Hepatic stellate cell (primary cell): Measurements from ENCODE around the gene TTC22.

Source experiments
- DNase-seq: peaks from one replicate; pipeline ENCODE4 v3.0.0; 2011; ENCODE audit warnings: low spot score

TTC22 gene

DNA sequence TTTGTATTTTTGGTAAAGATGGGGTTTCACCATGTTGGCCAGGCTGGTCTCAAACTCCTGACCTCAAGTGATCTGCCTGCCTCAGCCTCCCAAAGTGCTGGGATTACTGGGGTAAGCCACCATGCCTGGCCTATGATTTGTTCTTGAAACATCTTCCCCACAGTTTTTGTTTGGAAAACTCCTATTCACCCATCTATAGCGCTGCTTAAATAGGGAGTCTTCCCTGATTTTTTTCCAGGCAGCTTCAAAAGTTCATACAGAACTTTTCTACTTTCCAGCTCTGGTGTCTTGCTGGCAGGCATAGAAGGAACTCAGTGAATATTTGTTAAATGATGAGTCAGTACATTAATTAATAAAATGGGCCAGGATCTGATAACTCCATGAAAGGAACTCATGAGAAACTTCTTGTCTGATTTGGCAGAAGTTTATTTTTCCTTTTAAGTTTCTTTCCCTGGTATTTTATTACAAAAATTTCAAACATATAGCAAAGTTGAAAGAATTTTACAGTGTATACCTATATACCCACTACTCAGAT, 33.0 kb upstream of the TTC22 start:
- DNase-seq, result no peak

DNA sequence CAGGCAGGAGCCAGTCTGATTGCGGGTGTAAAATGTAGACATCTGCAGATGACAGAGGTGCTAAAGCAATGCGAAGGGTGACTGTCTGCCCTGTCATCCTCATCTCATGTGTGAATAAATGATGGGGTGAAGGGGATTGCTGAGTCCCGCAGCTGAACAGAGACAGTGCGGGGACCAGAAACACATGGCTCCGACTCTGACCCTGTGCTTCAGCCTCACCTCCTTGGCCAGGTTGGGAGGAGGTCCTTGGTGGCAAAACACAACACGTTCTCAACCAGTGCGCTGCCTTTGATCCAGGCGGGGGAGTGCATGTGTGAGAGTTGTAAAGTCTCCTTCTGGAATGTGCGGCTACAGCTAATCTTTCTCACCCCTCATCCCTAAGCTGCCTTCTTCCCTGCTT, 32.0 kb upstream of the TTC22 start:
- no peak for DNase-seq

DNA sequence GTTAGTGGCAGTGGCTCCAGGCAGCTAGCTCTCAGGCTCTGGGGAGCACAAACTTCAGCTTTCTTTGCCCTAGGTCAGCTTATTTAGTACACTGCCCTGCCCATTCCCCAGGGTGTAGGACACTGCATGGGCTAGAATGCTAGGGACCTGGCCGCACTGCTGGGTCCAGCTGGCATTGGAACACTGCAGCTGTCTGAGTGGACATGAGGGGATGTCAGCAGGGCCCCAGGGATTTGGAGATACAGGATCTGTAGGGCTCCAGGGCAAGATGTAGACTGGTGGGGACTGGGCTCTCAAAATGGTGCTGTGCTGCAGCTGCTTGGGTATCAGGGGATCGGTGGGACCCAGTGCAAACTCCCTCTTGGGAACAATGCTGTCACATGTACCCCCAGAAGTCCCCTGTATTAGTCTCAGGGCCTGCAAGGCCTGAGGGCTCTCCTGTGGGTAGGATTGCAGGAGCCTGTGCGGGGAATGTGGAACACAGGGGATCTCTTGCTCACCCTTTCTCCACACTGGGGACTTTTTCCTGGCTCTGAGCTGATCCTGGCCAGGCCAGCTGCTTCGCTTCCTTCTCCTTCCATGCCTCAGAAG, 25.2 kb upstream of the TTC22 start:
- DNase-seq, result no peak

DNA sequence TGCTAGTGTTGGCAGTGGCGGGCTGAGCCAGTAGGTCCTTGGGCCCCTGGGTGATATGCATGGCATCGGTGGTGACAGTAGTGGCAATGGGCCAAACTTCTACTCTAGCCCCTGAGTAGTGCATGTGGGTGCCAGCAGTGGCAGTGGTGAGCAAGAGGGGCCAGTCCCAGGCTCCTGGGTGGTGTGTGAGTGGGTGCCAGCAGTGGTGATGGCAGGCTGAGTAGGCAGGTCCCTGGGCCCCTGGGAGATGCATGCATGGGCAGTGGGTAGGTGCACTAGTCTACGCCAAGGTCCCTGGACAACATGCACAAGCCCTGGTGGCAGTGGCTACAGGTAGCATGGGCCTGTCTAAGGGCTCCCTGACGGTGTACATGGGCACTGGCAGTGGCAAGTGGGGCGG, 24.6 kb upstream of the TTC22 start:
- DNase-seq, result no peak

DNA sequence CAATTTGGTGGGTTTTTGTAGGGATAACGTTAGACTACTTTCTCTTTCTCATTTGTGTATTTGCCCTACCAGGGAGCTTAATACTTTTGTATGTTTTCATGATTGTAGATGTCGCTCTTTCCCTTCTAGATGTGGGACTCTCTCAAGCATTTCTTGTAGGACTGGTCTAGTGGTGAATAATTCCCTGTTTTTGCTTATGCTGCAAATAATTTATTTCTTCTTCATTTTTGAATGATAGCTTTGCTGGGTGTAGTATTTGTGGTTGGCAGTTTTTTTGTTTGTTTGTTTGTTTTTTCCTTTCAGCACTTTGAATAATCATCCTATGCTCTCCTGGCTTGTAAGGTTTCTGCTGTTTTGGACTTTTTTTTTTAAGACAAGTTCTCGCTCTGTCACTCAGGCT, 22.5 kb upstream of the TTC22 start:
- no peak for DNase-seq

DNA sequence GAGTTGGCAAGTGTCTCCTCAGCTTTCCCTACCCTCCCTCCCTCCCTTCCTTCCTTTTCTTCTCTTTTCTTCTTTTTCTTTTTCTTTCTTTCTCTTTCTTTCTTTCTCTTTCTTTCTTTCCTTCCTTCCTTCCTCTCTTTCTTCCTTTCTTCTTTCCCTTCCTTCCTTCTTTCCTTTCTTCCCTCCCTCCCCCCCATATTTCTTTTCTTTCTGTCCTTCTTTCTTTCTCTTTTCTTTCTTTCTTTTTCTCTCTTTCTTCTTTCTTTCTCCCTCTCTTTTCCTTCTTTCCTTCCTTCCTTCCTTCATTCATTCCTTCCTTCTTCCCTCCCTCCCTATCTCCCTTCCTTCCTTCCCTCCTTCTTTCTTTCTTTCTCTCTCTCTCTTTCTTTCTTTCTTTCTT, 18.6 kb upstream of the TTC22 start:
- DNase-seq, result no peak

DNA sequence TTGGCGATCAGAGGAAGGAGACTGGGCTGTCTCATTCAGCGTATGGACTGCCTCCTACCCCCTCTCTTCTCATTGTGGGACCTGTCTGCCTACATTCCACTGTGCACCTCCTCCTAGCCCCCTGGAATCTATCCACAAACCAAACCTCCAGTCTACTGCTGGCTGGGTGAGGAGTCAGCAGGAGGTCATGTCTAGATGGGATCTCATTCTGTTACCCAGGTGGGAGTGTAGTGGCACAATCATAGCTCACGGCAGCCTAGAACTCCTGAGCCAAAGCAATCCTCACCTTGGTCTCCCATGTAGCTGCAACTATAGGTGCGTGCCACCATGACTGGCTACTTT, 18.0 kb upstream of the TTC22 start:
- DNase-seq, result no peak

DNA sequence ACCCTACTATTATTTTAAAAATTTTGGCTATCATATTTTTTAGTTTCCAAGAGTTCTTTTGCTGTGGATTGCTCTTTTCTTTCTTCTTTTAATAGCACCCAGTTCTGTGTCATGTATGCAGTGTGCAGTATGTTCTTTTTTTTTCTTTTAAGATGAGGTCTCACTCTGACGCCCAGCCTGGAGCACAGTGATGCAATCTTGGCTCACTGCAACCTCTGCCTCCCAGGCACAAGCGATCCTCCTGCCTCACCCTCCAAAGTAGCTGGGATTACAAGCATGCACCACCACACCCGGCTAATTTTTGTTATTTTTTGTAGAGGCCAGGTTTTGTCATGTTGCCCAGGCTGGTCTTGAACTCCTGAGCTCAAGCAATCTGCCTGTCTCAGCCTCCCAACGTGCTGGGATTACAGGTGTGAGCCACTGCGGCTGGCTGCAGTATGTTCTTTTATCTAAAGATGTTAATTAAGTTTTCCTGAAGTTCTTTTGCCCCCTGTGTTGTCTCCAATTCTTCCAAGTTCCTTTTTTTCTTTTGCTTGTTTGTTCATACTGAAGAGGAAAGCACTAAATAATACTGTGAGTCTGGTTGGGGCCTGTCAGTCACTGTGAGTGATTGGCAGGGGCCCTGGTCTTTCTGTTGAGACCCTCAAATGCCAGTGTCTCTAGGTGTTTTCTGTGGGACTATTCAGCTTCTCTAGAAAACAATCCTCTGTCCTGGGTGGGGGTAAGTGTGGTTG, 17.5 kb upstream of the TTC22 start:
- no peak for DNase-seq

DNA sequence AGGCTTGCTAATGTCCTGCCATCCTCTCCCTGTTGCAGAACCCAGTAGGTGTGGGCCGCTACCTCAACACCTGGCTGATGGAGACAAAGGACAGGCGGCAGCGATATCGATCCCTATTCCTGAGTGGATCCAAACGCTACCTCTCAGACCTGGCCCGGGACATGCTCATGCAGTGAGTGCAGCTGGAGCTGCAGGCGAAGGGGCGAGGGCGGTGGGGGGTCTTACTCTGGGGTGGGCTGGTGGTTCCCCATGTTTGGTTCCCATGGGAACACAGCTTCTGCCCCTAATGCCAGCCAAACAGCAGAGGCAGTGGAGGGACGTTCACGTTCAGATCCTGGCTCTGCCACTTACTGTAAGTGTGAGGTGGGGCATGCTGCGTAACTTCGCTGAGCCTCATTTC, 15.8 kb upstream of the TTC22 start:
- DNase-seq, result no peak

DNA sequence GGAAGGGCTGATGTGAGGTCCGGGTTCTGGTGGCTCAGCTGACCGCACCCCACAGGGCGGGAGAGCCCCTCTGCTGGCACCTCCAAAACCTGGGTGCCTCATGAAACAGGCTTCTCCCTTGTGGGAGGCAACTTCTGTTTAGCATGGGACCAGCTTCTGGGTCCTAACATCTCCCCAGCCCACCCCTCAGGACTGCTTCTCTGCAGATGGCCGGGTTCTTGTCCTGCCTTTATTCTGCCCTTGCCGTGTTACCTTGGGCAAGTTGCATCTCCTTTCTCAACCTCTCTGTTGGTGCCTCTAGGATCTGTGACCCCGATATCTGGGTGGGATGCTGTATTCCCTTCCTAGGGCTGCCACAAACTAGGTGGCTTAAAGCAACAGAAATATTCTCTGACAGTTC, 15.0 kb upstream of the TTC22 start:
- no peak for DNase-seq

DNA sequence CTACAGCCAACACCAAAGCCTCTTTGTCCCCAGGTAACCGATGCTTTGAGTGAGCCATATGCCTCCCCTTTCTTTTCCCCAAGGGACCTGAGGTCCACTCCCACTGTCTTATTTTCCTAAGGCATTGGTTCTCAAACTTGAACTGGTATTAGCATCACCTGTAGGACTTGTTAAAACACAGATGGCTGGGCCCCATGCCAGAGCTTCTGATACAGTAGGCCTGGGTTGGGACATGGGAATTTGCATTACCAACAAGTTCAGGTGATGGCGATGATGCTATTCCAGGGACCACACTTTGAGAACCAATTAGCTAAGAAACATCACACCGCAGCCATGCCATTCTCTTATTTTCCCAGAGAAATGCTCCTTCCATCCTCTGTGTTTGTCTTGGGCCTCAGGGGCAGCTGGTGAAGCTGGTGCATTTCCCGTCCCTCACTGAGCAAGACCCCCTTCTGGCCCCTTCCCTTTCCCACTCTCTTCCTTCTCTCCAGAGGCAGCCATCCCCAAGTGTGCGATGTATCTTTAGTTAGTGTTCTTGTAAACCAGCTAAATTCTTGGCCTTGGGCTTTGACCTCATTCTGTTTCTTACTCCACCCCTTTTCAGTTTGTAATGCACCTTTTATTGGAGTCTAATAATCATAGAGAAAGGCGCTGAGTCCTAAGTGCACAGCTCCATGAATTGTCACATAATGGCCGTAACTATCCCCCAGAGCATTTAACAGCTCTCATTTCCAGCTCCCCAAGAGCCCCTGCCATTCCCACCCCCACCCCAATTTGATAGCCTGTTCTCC, 14.2 kb upstream of the TTC22 start:
- no peak for DNase-seq

DNA sequence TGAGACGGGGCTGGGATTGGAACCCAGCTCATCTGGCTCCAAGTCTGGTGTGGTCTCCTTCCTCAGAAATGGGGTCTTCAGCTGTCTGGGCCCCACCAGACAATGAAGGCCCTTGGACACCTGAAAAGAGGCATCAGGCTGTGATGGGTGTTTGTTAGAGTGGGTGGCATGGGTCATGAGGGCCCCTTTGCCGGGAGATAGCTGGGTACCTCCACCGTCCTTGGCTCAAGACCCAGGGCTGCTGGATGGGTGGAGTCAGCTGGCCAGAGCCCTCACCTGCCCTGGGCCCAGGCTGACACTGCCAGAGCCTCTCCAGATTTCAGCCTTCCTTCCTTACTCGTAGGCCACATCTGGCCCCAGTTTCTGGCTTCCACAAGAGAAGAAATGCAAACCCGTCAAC, 13.4 kb upstream of the TTC22 start:
- DNase-seq, result no peak

DNA sequence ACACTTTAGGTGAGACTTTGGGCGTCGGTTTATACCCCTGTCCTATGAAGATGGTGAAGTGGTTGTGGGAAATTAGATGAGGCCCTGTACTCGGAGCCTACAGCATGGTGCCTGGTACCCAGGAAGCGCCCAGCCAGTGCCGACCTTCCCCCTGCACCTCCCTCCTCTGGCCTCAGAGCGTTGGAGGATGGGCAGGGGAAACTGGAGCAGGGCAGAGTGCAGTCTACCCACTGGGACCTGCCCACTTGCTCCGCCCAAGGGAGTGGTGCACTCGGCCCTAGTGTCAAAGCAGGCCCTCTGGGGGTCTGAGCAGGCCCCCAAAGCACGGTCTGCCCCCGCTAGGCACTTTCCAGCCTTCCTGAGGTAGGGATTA, 13.0 kb upstream of the TTC22 start:
- DNase-seq, result no peak

DNA sequence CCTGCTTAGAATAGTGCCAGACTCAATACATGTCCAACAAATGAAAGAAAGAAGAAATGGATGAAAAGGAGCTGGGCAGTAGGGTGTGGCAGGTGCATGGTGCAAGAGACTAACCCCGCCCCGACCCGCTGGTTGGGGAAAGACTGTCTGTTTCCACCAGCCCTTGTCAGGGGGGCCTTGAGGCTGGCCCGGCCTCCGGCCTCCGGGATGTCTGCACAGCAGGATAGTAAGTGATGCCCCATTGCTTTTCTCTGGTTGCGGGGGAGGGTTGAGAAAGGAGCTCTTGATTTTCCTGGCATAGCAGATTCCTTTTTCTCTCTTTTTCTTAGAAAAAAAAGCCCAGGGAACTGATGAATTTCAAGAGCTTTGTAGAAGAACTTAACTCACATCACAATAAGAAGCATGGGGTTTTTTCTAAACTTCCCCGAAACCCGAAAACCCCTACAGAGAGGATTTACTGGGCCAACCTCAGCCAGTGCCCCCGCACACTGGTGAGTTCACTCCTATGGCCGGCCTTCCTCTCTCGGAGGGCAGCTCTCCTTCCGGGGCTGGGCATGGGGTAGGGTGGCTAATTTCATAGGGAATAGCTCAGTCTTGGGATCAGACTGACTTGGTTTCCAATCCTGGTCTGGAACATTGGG, 12.5 kb upstream of the TTC22 start:
- no peak for DNase-seq

DNA sequence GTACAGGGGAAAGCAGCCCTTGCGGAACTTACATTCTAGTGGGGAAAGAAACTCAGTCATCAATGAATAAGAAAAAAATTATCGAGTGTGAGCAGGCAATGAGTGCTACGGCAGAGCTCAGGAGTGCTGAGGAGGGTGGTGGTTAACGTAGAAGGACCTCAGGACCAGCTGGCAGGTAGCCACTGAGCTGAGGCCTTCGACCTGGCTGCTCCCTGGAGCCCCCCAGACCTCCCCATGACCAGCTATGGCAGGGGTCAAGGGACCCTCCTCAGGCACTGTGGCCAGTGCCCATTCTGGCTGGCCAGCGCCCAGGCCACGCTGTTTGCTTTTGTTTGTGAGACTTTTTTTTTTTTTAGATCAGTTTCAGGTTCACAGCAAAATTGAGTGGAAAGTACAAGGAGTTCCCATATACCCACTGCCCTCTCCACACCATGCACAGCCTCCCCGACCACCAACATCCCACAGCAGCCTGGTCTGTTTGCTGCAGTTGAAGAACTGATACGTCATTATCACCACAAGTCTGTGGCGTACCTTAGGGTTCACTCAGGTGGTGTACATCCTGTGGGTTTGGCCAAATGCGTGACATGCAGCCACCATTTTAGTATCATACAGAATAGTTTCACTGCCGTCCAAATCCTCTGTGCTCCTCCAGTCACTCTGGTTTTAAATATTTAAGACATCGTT, 11.8 kb upstream of the TTC22 start:
- DNase-seq, result no peak

DNA sequence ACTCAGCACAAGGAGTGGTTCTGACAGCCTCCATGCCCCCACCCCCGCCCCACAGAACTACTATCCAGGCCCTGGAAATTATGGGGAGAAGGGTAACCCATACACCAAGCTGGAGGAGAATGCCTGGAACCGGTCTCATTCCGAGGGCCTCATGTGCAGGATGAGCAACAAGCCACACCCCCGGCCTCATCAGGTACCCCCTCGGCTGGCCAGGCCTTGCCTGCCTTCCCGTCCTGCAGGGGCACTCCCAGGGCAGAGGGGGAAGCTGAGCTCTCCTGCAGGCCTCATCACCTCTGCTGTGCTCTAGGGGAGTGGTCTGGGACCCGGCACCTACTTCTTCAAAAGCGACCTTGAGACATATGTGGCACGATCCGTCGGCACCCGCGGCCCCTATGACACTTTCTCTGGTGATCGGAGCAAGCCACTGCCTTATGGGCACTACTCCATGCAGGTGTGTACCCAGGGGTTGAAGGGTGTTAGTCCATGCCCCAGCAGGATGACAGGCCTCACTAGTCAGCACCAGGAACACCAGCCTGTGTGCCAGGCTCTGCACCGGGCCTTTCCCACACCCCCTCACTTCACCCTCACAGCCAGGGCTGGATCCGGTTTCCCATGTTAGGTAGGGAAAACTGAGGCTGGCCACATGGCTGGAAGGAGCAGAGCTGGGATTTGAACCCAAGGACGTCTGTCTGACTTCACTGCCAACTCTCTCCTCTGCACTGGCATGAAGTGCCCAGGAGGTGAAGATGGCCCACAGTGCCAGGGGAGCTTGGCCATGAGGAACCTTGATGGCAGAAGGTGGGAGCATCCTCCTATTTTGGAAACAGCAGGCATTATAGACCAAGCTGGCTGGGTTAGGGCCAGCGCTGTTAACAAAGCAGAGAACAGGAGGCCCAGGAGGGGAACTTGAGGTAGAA, 10.9 kb upstream of the TTC22 start:
- DNase-seq, result no peak

DNA sequence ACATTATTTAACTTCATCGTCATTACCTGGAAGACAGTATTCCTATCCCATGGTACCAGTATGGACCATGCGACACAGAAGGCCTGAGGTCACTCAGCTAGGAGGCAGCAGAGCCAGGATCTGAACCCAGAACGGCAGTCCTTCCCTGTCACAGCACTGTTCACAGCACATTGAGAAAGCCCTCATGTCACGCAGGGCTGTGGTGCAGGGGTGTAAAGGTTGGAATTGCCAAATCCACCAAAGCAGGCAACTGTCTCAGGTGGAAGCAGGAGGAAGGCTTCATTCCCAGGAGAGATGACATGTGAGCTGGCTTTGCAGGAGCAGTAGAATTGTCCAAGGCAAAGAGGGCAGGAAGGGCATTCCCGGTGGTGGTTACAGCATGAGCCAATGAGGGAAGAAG, 9.9 kb upstream of the TTC22 start:
- DNase-seq, result no peak

DNA sequence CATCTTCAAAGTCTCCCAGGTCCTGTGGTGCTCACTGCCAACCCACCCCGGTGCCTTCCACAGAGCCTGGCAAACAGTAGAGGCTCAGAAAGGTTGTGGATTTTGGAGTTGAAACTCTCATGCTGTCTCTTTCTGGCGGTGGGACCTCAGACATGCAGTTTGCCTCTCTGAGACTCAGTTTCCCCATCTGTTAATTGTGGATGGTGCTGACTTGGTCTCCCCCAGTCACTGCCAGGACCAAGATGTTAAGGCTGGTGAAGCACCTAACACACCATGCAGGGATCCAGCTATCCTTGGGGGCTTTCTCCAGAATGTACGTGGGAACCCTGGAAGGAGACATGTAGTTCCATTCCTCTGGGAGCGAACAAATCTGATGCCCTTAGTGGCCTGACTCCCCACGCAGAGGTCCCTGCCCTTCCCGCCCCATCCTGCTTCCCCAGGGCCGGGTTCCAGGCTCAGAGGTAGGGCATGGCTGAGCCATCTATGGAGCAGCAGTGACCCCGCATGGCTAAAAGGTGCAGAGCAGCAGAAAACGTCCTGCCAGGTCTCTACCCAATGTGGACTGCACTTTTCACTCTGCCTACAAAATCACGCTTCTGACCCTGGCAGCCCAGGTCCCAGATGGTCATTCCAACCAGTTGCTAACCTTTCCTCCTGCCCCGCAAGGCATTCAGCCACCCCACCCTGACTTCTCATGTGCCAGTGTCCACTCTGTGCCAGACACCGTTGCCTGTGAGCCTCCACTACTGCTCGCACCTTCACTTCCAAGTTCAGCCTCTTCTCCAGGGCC, 9.2 kb upstream of the TTC22 start:
- peak; percentile 90 for DNase-seq

DNA sequence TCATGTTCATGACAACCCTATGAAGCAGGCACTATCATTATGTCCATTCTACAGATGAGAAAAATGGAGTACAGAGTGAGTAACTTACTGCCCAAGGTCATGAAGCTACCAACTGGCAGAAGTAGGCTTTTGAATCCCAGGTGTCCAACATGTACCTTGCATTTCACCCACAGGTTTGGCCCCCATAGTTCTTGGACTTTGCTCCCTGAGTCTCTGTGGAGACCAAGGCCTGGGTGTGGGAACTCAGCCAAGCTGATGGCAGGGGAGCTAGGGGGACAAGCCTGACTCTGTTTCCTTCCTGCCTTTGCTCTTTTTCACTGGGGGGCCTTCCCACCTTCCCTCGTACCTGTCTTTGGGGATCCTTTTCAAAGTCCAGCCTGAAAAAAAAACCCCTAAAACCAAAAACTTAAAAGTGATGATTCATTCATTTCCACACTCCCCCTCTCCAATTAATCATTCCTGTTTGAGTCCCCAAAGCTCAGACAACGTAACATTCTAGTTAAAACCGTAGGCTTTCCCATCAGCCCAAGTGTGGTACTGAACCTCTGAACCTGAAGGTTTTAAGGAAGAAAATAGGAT, 8.5 kb upstream of the TTC22 start:
- no peak for DNase-seq
